Tibial artery (tissue), 4 donors: ENCODE data around the gene ANXA9.

ENCODE experiments used
- DNase-seq, 2 donors: peaks; one replicate each; pipeline ENCODE4 v3.0.0-alpha.2; 2019
- H3K27ac ChIP-seq, 2 donors: fragments of 200-600 bp; sonication (generic) in 1 of 2; 1 replicate in 1 of 2; 2 replicates in 1 of 2; pipeline ENCODE4 v1.5.1; 2018 to 2019; ENCODE audit warnings: mild to moderate bottlenecking in 1 of 2
- H3K27me3 ChIP-seq, 2 donors: fragments of 200-600 bp; sonication (generic) in 1 of 2; one replicate each; pipeline versions ENCODE4 v1.5.1 to v1.6.0; 2016 to 2019
- H3K36me3 ChIP-seq, 3 donors: fragments of 200-600 bp; sonication (generic) in 2 of 3; one replicate each; pipeline ENCODE4 v1.5.1; 2016 to 2019; ENCODE audit warnings: mild to moderate bottlenecking in 2 of 3
- H3K4me1 ChIP-seq, 4 donors: fragments of 200-600 bp; sonication (generic) in 2 of 4; 1 replicate in 3 of 4; 2 replicates in 1 of 4; pipeline ENCODE4 v1.5.1; 2016 to 2019
- H3K4me3 ChIP-seq, 2 donors: fragments of 200-600 bp; sonication (generic) in 1 of 2; 1 replicate in 1 of 2; 2 replicates in 1 of 2; pipeline ENCODE4 v1.5.1; 2018 to 2019; ENCODE audit warnings: mild to moderate bottlenecking in 2 of 2
- H3K9me3 ChIP-seq, 3 donors: fragments of 200-600 bp; sonication (generic) in 1 of 3; one replicate each; pipeline ENCODE4 v1.5.1; 2016 to 2019
- intact Hi-C: fragments of 100-400 bp; cut with DNase I; formaldehyde crosslinking; loops from one replicate; pipeline ENCODE4 v1.15.0; 2023; ENCODE audit warnings: low total_unique reads
- TF ChIP-seq, protein P1 (sequence below), 2 experiments: fragments of 200-600 bp in 1 of 2; fragments of 450-650 bp in 1 of 2; IDR thresholded peaks; one replicate each; pipeline ENCODE4 v1.5.1; 2017 to 2019; ENCODE audit warnings: antibody characterized with exemption in 2 of 2, mild to moderate bottlenecking in 1 of 2, moderate library complexity in 1 of 2

The ANXA9 gene

DNA sequence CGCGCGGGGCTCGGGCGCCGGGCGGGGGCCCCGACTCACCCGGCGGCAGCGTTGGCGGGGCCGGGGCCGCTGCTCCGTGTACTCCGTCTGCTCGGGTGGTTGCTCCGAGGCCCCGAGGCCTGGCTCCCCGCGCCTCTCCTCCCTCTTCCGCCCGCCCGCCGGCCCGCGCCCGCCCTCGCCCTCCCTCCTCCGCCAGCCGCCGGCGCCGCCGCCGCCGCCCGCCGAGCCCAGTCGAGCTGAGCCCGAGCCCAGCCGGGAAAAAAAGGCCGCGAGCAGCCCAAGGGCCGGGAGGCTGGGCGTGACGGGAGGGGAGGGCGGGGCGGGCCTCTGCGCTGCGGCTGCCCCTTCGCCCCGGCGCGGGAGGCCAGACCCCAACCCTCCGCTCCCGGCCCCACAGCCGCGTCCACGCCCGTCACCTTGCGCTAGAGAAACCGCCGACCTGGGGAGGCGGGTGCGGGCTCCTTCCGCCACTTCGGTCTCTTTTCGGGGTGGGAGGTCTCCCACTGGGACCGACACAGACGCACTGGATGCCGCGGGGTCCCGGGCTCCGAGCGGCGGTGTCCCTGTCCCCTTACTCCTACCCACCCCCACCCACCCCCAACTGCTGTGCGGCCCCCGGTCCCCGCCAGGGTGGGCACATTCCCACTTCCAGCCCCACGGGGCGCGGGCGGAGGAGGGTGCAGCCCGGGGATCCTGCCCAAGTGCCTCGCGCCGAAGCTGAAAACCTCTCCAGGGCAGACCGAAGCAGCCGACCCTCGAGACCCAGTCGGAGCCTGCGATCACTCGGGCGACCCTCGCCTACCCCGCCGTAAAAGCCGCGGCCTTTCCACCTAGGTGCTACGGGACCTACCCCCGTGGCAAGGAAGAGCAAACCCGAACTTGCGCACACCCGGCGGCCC, 7.3 kb upstream of the ANXA9 start, which contains the start of gene CERS2:
TSS of gene CERS2 (minus strand) at position 256 of the 899 bp plus-strand sequence. CDS start 5,745 bp downstream, outside the sequence.
- Histone ChIP-seq H3K36me3 (no peaks in the 10 kb centered on the region), H3K4me1 (peaks cover 0 to 82% (median 72%) of the 10 kb centered on the region in 4 donors), H3K9me3 (no peaks in the 10 kb centered on the region), H3K27ac (peak within 1 kb of the TSS; percentile 98), H3K27me3 (no peaks in the 10 kb centered on the region), H3K4me3 (peak within 1 kb of the TSS; percentile 78 to 81)
- peak; percentile 76 to 92 for DNase-seq
- TF ChIP-seq, protein P1, sequence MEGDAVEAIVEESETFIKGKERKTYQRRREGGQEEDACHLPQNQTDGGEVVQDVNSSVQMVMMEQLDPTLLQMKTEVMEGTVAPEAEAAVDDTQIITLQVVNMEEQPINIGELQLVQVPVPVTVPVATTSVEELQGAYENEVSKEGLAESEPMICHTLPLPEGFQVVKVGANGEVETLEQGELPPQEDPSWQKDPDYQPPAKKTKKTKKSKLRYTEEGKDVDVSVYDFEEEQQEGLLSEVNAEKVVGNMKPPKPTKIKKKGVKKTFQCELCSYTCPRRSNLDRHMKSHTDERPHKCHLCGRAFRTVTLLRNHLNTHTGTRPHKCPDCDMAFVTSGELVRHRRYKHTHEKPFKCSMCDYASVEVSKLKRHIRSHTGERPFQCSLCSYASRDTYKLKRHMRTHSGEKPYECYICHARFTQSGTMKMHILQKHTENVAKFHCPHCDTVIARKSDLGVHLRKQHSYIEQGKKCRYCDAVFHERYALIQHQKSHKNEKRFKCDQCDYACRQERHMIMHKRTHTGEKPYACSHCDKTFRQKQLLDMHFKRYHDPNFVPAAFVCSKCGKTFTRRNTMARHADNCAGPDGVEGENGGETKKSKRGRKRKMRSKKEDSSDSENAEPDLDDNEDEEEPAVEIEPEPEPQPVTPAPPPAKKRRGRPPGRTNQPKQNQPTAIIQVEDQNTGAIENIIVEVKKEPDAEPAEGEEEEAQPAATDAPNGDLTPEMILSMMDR (IDR thresholded peaks at IDR 0.05), result no peak
- intact Hi-C loops, result loop anchor here (5.0 to 10.0 kb wide), 3 partner anchors 48 to 410 kb away; partner anchors contain the start of gene SETDB1

DNA sequence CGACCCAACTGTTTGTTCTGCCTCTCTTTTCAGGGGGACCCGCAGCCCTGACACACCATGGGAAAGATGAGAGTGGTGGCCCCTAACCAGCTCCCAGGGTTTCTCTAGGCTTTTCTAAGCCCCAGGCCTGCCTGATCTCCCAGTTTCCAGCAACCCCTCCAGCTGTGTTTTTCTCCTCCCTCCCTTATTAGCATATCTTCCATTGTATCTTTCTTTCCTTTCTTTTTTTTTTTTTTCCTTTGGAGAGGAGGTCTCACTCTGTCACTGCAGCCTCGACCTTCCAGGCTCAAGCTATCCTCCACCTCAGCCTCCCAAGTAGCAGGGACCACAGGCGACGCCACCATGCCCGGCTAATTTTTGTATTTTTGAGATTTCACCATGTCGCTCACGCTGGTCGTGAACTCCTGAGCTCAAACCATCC, 5.7 kb upstream of the ANXA9 start:
- Histone ChIP-seq H3K9me3 (no peaks in the 10 kb centered on the region), H3K4me3 (no peak overlapping the region), H3K27ac (peak overlapping the region; percentile 98), H3K27me3 (no peaks in the 10 kb centered on the region), H3K36me3 (no peaks in the 10 kb centered on the region), H3K4me1 (peaks cover 0 to 70% (median 61%) of the 10 kb centered on the region in 4 donors)
- DNase-seq, result no peak
- intact Hi-C loops, result loop anchor here (5.0 to 10.0 kb wide), 3 partner anchors 49 to 412 kb away; partner anchors contain the start of gene SETDB1
- TF ChIP-seq, protein P1 (IDR thresholded peaks at IDR 0.05), result no peak

DNA sequence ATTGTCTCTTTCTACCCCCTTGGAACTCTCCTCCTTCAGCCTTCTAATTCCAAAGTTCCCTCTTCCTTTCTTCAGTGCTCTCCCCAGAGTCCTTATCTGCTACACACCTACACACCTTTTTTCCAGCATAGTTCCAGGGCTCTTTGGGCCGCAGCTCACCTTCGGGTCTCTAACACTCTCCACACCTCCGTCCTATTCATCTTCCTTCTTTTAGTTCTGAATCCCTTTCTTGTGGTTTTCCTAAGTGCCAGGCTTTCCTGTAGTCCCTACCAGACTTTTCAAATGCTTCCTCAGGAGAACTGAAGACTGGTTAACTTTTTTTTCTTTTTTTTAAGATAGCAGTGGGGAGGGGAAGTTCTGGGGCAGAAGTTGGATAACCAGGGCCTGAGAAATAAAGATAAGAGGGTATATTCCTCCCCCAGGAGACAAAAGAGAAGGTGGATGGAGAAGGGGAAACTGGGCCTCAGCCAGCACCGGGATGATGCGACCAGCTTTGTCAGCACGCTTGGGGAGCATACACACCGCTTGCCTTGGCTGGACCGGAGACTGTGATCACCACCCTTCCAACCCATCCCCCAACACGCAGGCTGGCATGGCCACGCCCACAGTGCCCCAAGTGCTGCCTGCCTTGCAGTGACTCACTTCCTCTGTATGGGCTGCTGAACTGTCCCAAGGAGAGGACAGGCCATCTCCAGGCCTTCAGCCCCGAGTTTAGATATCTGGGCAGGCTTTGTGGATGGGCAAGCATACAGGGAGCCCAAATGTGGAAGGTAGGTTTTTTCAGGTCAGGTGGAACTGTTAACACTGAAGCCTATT, 5.0 kb upstream of the ANXA9 start:
- peaks cover 0 to 66% (median 56%) of the 10 kb centered on the region in 4 donors for H3K4me1 ChIP-seq
- TF ChIP-seq, protein P1 (IDR thresholded peaks at IDR 0.05), result peak in 1 of 2 experiments; percentile 7
- peak; percentile 91 to 96 for DNase-seq
- peak overlapping the region in 1 of 2 donors; percentile 4 for H3K4me3 ChIP-seq
- intact Hi-C loops, result loop anchor here (5.0 to 10.0 kb wide), 3 partner anchors 50 to 412 kb away; partner anchors contain the start of gene SETDB1
- H3K9me3 ChIP-seq, result no peaks in the 10 kb centered on the region
- H3K27ac ChIP-seq, result peak overlapping the region; percentile 98
- H3K36me3 ChIP-seq, result no peaks in the 10 kb centered on the region
- no peaks in the 10 kb centered on the region for H3K27me3 ChIP-seq

DNA sequence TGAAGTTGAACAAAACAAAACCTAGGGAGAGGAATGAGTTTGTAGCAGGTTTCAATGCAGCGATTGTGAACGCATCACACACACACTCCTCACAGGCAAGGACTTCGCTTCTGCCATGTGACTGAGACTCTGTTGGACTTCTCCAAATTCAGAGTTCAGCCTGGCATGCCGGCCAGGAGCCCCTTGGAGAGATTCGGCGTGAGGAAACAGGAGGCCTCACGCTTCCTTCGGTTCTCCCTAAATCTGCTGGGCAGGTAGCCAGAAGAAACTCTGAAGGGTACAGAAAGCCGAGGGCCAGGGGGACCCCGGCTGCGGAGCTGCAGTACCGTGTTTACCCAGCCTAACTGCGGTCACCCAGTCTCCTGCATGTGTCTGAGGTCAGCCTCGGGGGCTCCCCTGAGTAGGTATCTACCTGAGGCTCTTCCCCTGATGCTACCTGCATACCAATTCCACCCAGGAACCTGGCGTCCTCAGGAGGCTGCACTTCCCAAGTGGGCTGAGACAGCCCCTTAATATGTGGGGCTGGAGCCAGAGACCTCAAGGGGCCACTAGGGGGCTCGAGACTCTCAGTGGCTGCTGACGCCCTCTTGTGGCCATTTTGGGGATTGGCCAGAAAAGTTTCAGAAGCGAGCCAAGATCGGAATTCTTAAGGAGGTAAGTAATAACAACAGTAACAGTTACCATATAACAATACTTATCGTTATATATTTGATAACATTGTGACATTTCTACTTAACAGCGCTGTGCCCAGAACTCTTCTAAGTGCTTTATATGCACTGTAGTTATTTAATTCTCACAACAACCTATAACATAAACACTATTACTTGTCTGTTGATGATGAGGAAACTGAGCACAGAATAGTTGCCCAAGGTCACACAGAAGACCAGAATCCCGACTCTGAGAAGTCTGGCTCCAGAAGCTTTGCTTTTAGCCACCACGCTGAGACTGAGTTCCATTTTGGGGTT, 2.7 kb upstream of the ANXA9 start:
- no peaks in the 10 kb centered on the region for H3K36me3 ChIP-seq
- intact Hi-C loops, result loop anchor here (2.0 to 10.0 kb wide), 4 partner anchors 52 to 415 kb away; partner anchors contain the start of gene SETDB1
- H3K4me1 ChIP-seq, result peaks cover 0 to 56% (median 40%) of the 10 kb centered on the region in 4 donors
- peak; percentile 92 to 94 for DNase-seq
- H3K27me3 ChIP-seq, result no peaks in the 10 kb centered on the region
- TF ChIP-seq, protein P1 (IDR thresholded peaks at IDR 0.05), result peak; percentile 99
- H3K27ac ChIP-seq, result peak overlapping the region; percentile 98
- H3K9me3 ChIP-seq, result no peaks in the 10 kb centered on the region
- peak overlapping the region; percentile 9 to 26 for H3K4me3 ChIP-seq
